ENCODE results near the gene NPC1L1.

DNA sequence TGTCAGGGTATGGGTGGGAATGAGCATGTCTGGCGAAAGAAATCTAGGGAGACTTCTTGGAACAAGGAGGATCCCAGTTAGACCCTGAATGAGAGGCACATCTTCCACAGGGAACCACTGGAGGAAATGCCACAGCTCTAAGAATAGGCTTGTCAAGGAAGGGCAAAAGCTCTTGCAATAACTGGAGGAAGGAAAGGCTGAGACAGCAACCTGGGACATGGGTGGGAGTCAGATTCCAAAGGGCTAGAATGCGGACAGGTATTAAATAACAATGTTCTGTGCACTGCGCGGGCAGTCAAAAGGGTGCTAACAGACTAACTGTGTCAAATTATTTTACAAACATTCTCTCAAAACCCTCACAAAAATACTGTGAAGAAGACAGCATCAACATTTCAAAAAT lies 55.1 kb downstream of the NPC1L1 start:
- TF ChIP-seq, protein P1, sequence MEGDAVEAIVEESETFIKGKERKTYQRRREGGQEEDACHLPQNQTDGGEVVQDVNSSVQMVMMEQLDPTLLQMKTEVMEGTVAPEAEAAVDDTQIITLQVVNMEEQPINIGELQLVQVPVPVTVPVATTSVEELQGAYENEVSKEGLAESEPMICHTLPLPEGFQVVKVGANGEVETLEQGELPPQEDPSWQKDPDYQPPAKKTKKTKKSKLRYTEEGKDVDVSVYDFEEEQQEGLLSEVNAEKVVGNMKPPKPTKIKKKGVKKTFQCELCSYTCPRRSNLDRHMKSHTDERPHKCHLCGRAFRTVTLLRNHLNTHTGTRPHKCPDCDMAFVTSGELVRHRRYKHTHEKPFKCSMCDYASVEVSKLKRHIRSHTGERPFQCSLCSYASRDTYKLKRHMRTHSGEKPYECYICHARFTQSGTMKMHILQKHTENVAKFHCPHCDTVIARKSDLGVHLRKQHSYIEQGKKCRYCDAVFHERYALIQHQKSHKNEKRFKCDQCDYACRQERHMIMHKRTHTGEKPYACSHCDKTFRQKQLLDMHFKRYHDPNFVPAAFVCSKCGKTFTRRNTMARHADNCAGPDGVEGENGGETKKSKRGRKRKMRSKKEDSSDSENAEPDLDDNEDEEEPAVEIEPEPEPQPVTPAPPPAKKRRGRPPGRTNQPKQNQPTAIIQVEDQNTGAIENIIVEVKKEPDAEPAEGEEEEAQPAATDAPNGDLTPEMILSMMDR (IDR thresholded peaks at IDR 0.05; ENCODE audit: poor library complexity) = no peak
- TF ChIP-seq EZH2 (IDR thresholded peaks at IDR 0.05; ENCODE audit: borderline replicate concordance) (no peak), EZH2phosphoT487 (IDR thresholded peaks at IDR 0.05; ENCODE audit: low read depth, severe bottlenecking, unreplicated experiment) (no peak)

Measured in hepatocyte (in vitro differentiated cells).